ENCODE results near the gene ANKRD27. TPM values are rescaled to one million over a fixed set of nuclear protein-coding genes. Genes with fewer than 3 reads are reported as not detected.

The ANKRD27 gene
- total RNA-seq: 44.5 TPM
- long read RNA-seq, full-length matches to known transcripts: 42 of 73 reads
- long read RNA-seq, partial matches to known transcripts: 10 of 73 reads
- long read RNA-seq, other reads (novel, unspliced or antisense): 21 of 73 reads

DNA sequence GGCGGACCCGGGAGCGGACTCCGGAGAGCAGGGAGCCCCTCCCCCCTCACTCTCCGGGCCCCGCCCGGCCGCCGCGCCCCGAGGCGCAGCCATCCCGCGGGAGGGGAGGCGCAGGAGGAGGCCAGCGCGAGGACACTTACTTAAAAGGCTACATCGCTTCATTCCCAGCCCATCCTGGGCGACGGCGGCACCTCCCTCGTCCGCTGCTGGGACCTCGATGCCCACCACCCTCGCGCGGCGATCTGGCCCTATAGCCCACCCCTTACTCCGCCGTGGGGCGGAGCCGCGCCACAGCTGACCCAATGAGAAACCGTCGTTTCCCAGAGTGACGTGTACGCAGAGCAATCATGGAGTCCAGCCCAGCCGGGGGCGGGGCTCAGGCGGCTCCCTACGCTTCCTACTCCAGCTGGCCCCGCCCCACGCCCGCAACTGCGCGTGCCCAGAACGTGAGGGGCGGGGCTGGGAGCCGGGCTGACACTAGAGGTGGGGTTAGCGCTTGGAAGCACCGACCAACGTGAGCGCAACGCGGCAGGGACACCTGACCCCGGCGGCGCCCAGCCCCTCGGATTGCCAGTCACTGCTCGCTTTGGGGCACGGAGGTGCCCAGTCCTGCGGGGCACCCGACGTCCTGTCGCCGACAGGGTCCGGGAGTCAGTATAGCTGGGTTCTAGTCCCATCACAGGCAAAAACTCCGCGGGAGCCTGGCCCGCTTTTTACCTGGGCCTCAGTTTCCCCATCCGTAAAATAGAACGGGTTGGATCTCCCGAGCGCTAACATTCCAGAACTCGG is at the start of gene ANKRD27:
Gene ANKRD27, minus strand, starts transcription at position 250 of the 789 bp plus-strand sequence. CDS start 16,165 bp downstream, outside the sequence.
- Histone ChIP-seq H3K9me3 (no peaks in the 10 kb centered on the region), H3K4me1 (peaks cover 30% of the 10 kb centered on the region), H3K27ac (peak within 1 kb of the TSS; percentile 82), H3K36me3 (no peaks in the 10 kb centered on the region), H3K4me3 (peak within 1 kb of the TSS; percentile 91), H3K27me3 (ENCODE audit: low read depth) (peaks cover 21% of the 10 kb centered on the region)
- DNase-seq (peak; percentile 98), ATAC-seq (peak; percentile 96 to 98)
- intact Hi-C loops (cut with DNase I): no loop called here
- TF ChIP-seq, protein P1, sequence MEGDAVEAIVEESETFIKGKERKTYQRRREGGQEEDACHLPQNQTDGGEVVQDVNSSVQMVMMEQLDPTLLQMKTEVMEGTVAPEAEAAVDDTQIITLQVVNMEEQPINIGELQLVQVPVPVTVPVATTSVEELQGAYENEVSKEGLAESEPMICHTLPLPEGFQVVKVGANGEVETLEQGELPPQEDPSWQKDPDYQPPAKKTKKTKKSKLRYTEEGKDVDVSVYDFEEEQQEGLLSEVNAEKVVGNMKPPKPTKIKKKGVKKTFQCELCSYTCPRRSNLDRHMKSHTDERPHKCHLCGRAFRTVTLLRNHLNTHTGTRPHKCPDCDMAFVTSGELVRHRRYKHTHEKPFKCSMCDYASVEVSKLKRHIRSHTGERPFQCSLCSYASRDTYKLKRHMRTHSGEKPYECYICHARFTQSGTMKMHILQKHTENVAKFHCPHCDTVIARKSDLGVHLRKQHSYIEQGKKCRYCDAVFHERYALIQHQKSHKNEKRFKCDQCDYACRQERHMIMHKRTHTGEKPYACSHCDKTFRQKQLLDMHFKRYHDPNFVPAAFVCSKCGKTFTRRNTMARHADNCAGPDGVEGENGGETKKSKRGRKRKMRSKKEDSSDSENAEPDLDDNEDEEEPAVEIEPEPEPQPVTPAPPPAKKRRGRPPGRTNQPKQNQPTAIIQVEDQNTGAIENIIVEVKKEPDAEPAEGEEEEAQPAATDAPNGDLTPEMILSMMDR (IDR thresholded peaks at IDR 0.05): no peak

DNA sequence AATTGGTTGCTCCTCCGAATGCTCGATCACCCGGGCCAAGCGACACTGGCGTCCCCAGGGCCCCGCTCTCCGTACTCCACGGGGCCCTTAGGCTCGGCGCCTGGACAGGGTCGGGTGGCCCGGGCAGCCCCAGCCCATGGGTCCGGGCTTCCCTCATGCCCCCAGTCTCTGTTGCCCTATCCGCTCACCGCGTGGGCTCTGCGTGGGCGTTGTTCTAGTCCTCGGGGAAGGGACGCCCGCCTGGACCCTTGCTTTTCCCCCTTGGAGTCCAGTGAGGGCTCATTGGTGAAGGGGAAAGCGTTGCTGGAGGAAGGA is 45.9 kb upstream of the ANKRD27 start:
- Histone ChIP-seq H3K36me3 (no peaks in the 10 kb centered on the region), H3K27ac (no peak overlapping the region), H3K27me3 (ENCODE audit: low read depth) (no peaks in the 10 kb centered on the region), H3K4me3 (no peak overlapping the region), H3K9me3 (no peaks in the 10 kb centered on the region), H3K4me1 (no peaks in the 10 kb centered on the region)
- DNase-seq: no peak
- intact Hi-C loops (cut with DNase I): no loop called here
- peak in 1 of 2 donors; percentile 17 for ATAC-seq
- TF ChIP-seq, protein P1 (IDR thresholded peaks at IDR 0.05): no peak

DNA sequence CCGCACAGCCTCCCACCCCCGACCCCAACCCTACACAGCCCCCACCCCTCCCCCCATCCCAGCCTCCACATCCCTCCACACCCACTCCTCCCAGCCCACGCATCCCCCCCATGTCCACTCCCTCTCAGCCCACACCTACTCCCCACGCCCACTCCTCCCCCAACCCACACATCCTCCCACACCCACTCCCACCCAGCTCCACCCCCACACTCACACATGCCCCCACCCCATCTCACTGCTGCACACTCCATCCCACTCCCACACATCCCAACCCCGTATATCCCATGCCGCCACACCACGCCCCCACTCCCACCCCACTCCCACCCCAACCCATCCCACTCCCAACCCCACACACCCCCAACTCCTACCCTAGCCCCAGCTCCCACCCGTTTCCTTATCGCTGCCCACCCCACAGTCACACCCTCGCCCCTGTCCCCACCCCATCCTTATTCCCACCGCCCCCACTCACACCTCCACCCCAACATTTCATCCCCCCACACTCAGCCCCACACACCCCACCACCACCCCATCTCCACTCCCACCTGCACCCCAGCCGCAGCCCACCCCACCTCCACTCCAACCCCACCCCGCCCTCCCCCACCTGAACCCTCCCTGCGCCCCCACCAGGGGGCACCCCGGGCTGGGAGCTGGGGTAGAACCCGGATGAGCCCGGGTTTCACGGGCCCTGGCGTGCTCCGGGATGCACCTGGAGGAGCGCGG is 45.4 kb upstream of the ANKRD27 start:
- Histone ChIP-seq H3K9me3 (no peaks in the 10 kb centered on the region), H3K4me3 (no peak overlapping the region), H3K27me3 (ENCODE audit: low read depth) (no peaks in the 10 kb centered on the region), H3K27ac (no peak overlapping the region), H3K36me3 (no peaks in the 10 kb centered on the region), H3K4me1 (no peaks in the 10 kb centered on the region)
- TF ChIP-seq, protein P1 (IDR thresholded peaks at IDR 0.05): no peak
- intact Hi-C loops (cut with DNase I): no loop called here
- DNase-seq (no peak), ATAC-seq (peak in 1 of 2 donors; percentile 9)

DNA sequence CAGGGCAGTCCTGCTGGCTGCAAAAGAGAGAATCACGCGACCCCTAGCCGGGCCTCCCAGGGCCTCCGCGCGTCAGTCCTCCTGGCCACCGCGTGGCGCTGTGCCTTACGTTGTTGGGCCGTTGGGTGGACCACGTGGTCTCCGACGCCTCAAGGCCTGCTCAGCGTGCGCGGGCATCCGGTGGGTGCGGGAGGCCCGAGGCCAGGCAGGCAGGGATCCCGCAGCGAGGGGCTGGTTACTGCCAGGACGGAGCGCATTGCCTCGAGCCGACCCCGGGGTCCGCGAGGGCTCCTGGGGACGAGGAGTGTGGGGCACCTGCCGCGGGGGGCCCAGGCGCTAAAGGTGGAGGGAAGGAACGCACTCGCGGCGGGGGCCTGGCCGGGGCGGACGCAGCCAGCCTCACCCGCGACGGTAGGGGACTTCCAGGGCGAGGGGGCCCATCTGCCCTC is 44.7 kb upstream of the ANKRD27 start, which contains the start of gene TDRD12:
Gene TDRD12, plus strand, starts transcription at position 157 of the 449 bp plus-strand sequence. CDS start 306 bp downstream, outside the sequence.
- Histone ChIP-seq H3K4me1 (no peaks in the 10 kb centered on the region), H3K36me3 (peaks cover 5% of the 10 kb centered on the region), H3K9me3 (no peaks in the 10 kb centered on the region), H3K4me3 (no peak within 1 kb of the TSS), H3K27ac (no peak within 1 kb of the TSS), H3K27me3 (ENCODE audit: low read depth) (no peaks in the 10 kb centered on the region)
- ATAC-seq: peak in 1 of 2 donors; percentile 32
- intact Hi-C loops (cut with DNase I): no loop called here
- TF ChIP-seq, protein P1 (IDR thresholded peaks at IDR 0.05): no peak
- DNase-seq: no peak

DNA sequence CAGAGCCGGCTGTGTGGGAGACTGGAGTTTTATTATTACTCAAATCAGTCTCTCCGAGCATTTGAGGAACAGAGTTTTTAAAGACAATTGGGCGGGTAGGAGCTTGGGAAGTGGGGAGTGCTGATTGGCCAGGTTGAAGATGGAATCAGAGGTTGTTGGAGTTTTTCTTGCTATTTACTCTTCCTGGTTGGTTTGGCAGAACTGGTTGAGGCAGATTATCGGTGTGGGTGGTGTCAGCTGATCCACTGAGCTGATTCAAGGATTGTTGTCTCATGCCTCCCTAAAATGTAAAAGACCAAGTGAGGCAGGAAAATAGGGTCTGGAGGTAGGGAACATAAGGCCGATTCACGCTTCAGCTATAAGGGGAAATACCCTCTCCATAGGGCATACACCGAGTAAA is 43.3 kb upstream of the ANKRD27 start:
- ATAC-seq: no peak
- intact Hi-C loops (cut with DNase I): no loop called here
- H3K27ac ChIP-seq: no peak overlapping the region

More for the DNA sequence above, 43.3 kb upstream of the ANKRD27 start:
- no peak overlapping the region for H3K4me3 ChIP-seq
- peaks cover 15% of the 10 kb centered on the region for H3K36me3 ChIP-seq
- H3K4me1 ChIP-seq: no peaks in the 10 kb centered on the region
- no peaks in the 10 kb centered on the region for H3K9me3 ChIP-seq
- H3K27me3 ChIP-seq (ENCODE audit: low read depth): no peaks in the 10 kb centered on the region
- TF ChIP-seq, protein P1 (IDR thresholded peaks at IDR 0.05): no peak
- no peak for DNase-seq
